Measurements from ENCODE around the gene EPHA2. TPM values are rescaled to one million over a fixed set of nuclear protein-coding genes. Genes with fewer than 3 reads are reported as not detected.

Gene EPHA2
- total and polyA plus RNA-seq, 4 donors, result 17.5 to 35.6 (median 20.5) TPM

DNA sequence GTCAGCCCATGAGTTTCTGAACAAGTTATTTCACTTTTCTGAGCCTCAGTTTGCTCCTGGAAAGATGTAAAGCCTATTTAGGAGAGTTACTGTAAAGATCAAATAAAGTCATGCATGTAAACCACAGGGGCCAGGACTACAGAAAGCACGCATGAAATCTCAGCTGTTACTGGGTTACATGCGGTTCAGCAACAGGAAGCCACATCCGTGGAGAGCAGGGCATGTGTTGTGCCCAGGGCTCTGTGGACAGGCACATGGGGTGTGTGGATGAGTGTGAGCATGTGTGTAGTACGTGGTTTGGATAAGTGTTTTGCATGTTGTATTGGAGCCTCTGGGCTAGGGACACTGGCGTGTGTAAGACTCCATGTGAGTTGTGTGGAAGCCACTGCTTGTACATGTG, 2.2 kb upstream of the EPHA2 start:
- DNase-seq (no peak), ATAC-seq (ENCODE audit: insufficient read depth, low FRiP score) (no peak)
- Histone ChIP-seq H3K9ac (ENCODE audit: insufficient read depth in 1 of 2, low read length in 2 of 2) (no peak overlapping the region), H3K4me1 (ENCODE audit: control insufficient read depth in 5 of 5, insufficient read depth in 5 of 5, low read length in 5 of 5) (peaks cover 0 to 27% (median 9%) of the 10 kb centered on the region in 5 donors), H3K27me3 (ENCODE audit: control insufficient read depth in 3 of 3, insufficient read depth in 3 of 3, low read length in 2 of 3) (peaks cover 0 to 11% (median 2%) of the 10 kb centered on the region in 3 donors), H3K9me3 (ENCODE audit: control insufficient read depth in 4 of 4, insufficient read depth in 3 of 4, low read length in 3 of 4) (no peaks in the 10 kb centered on the region), H3K36me3 (ENCODE audit: control insufficient read depth in 4 of 4, insufficient read depth in 4 of 4, low read length in 4 of 4) (no peaks in the 10 kb centered on the region), H3K4me3 (no peak overlapping the region), H3K27ac (ENCODE audit: low read depth in 1 of 2, low read length in 1 of 2) (no peak overlapping the region)
- 49 to 62% methylated on average over 5 of the region's 5 CpGs for WGBS, 2 donors
- TF ChIP-seq CTCF (IDR thresholded peaks at IDR 0.05; ENCODE audit: control extremely low read depth, extremely low read depth), result no peak

DNA sequence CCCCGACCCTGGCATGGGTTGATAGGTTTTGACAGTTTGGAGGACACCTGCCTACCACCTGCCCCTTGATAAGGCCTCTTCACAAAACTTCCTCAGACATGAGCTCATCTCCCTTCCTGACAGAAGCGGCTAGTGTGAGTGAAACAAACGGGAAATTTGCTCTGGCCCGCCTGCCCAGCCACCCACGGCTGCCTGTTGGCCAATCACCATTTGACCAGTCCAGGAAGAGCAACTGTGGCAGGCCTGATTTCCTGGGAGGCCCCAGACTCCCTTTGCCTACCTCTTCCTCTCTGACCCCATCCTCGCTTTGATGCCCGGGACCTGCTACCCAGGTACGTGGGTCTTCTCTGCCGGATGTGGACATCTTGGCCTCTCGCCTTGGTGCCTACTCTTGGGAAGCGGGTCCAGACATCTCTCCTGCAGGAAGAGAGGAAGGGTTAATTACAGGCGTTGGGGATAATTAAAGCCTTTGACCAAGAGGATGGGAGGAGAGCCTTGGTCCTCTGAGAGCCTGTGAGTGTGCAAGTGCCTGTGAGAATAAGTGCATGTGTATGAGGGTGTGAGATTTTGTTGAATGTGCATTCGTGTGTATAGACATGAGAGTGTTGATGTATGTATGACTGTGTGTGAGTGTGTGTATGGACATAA, 1.1 kb upstream of the EPHA2 start:
- H3K9ac ChIP-seq (ENCODE audit: insufficient read depth in 1 of 2, low read length in 2 of 2), result no peak overlapping the region

GRCh38 chr1:16153999-16154673, 1.7 kb downstream of the EPHA2 start:
- H3K4me3 ChIP-seq, result peak overlapping the region; percentile 47
- no peak overlapping the region for H3K9ac ChIP-seq (ENCODE audit: insufficient read depth in 1 of 2, low read length in 2 of 2)
- peaks cover 0 to 11% (median 2%) of the 10 kb centered on the region in 3 donors for H3K27me3 ChIP-seq (ENCODE audit: control insufficient read depth in 3 of 3, insufficient read depth in 3 of 3, low read length in 2 of 3)
- peaks cover 0 to 13% (median 0%) of the 10 kb centered on the region in 4 donors for H3K36me3 ChIP-seq (ENCODE audit: control insufficient read depth in 4 of 4, insufficient read depth in 4 of 4, low read length in 4 of 4)
- DNase-seq (no peak), ATAC-seq (ENCODE audit: insufficient read depth, low FRiP score) (no peak)
- WGBS, 2 donors, result 16 to 22% methylated on average over 16 to 17 of the region's 17 CpGs
- peaks cover 0 to 35% (median 23%) of the 10 kb centered on the region in 5 donors for H3K4me1 ChIP-seq (ENCODE audit: control insufficient read depth in 5 of 5, insufficient read depth in 5 of 5, low read length in 5 of 5)
- H3K9me3 ChIP-seq (ENCODE audit: control insufficient read depth in 4 of 4, insufficient read depth in 3 of 4, low read length in 3 of 4), result no peaks in the 10 kb centered on the region
- no peak for TF ChIP-seq CTCF (IDR thresholded peaks at IDR 0.05; ENCODE audit: control extremely low read depth, extremely low read depth)
- H3K27ac ChIP-seq (ENCODE audit: low read depth in 1 of 2, low read length in 1 of 2), result peak overlapping the region; percentile 72 to 96

More for the DNA sequence above, 1.1 kb upstream of the EPHA2 start:
- H3K27ac ChIP-seq (ENCODE audit: low read depth in 1 of 2, low read length in 1 of 2), result peak overlapping the region in 1 of 2 donors; percentile 54
- no peak for ATAC-seq (ENCODE audit: insufficient read depth, low FRiP score)
- WGBS, 2 donors, result 52 to 68% methylated on average over 13 of the region's 13 CpGs
- H3K27me3 ChIP-seq (ENCODE audit: control insufficient read depth in 3 of 3, insufficient read depth in 3 of 3, low read length in 2 of 3), result peaks cover 0 to 11% (median 2%) of the 10 kb centered on the region in 3 donors
- no peaks in the 10 kb centered on the region for H3K9me3 ChIP-seq (ENCODE audit: control insufficient read depth in 4 of 4, insufficient read depth in 3 of 4, low read length in 3 of 4)
- no peak for TF ChIP-seq CTCF (IDR thresholded peaks at IDR 0.05; ENCODE audit: control extremely low read depth, extremely low read depth)
- H3K4me1 ChIP-seq (ENCODE audit: control insufficient read depth in 5 of 5, insufficient read depth in 5 of 5, low read length in 5 of 5), result peaks cover 0 to 20% (median 12%) of the 10 kb centered on the region in 5 donors
- DNase-seq, result no peak
- no peaks in the 10 kb centered on the region for H3K36me3 ChIP-seq (ENCODE audit: control insufficient read depth in 4 of 4, insufficient read depth in 4 of 4, low read length in 4 of 4)
- no peak overlapping the region for H3K4me3 ChIP-seq

Measured in lung (tissue), 12 donors.